K562 (cell line): ENCODE data around the gene IGF2R. TPM values are rescaled to one million over a fixed set of nuclear protein-coding genes. Genes with fewer than 3 reads are reported as not detected.
A peak's percentile ranks its signal among the peaks of the same experiment; 100 is the strongest.

ENCODE experiments used
- BRD4 ChIP-seq: fragments of 200-600 bp; sonication (generic); IDR thresholded peaks from 2 replicates; pipeline ENCODE4 v1.6.1; 2017; ENCODE audit warnings: inconsistent platforms
- ELK3 ChIP-seq: fragments of 450-650 bp; formaldehyde crosslinking; IDR thresholded peaks from 2 replicates; pipeline ENCODE4 v1.4.0; 2020; ENCODE audit warnings: mild to moderate bottlenecking
- GATAD2A ChIP-seq: fragments of 450-650 bp; IDR thresholded peaks from 2 replicates; pipeline ENCODE4 v1.6.1; 2017
- GTF2A2 ChIP-seq: IDR thresholded peaks from 2 replicates; pipeline ENCODE4 v1.6.1; 2016; ENCODE audit warnings: mild to moderate bottlenecking, missing genetic modification characterization, missing compliant biosample characterization
- HDAC6 ChIP-seq: IDR thresholded peaks from 2 replicates; pipeline ENCODE4 v1.6.1; 2012; ENCODE audit warnings: low read depth, mild to moderate bottlenecking, control low read depth, inconsistent platforms, low read length, moderate library complexity
- KLF16 ChIP-seq: IDR thresholded peaks from 2 replicates; pipeline ENCODE4 v1.6.1; 2016; ENCODE audit warnings: antibody characterized with exemption
- MEF2A ChIP-seq: IDR thresholded peaks from 2 replicates; pipeline ENCODE4 v1.6.1; 2011; ENCODE audit warnings: low read depth, mild to moderate bottlenecking, low read length, moderate library complexity; ENCODE audit not compliant: control insufficient read depth
- NR2C1 ChIP-seq, 2 experiments: fragments of 450-650 bp; IDR thresholded peaks; 2 replicates each; pipeline ENCODE4 v1.6.1; 2017; ENCODE audit warnings: mild to moderate bottlenecking in 2 of 2, antibody characterized with exemption in 1 of 2, inconsistent platforms in 1 of 2, missing compliant biosample characterization in 1 of 2, missing genetic modification characterization in 1 of 2
- SETDB1 ChIP-seq: IDR thresholded peaks from one replicate; pipeline ENCODE4 v1.6.1; 2012; ENCODE audit warnings: low read length, control low read depth, inconsistent platforms
- SMAD4 ChIP-seq: fragments of 250-450 bp; sonication (Bioruptor Pico); conservative IDR thresholded peaks from 2 replicates; pipeline ENCODE4 v1.8.0; 2021; ENCODE audit warnings: inconsistent platforms, mild to moderate bottlenecking, moderate library complexity
- SRSF7 ChIP-seq: fragments of 200-400 bp; formaldehyde crosslinking; optimal IDR thresholded peaks from 2 replicates; pipeline ENCODE3; 2017; ENCODE audit warnings: mild to moderate bottlenecking, low read depth, low read length
- SRSF9 ChIP-seq: fragments of 200-400 bp; formaldehyde crosslinking; IDR thresholded peaks from 2 replicates; pipeline ENCODE4 v1.6.1; 2017; ENCODE audit warnings: low read depth, low read length, borderline replicate concordance
- ZBTB49 ChIP-seq: sonication (generic); formaldehyde crosslinking; IDR thresholded peaks from 2 replicates; pipeline ENCODE4 v1.8.0; 2022; ENCODE audit warnings: missing genetic modification reagents, mild to moderate bottlenecking, borderline replicate concordance
- ZNF121 ChIP-seq: sonication (generic); formaldehyde crosslinking; conservative IDR thresholded peaks from 2 replicates; pipeline ENCODE4 v1.8.0; 2022; ENCODE audit warnings: missing genetic modification reagents
- ZNF140 ChIP-seq: fragments of 250-450 bp; sonication (Bioruptor Pico); IDR thresholded peaks from 2 replicates; pipeline ENCODE4 v1.8.0; 2021; ENCODE audit warnings: moderate library complexity, mild to moderate bottlenecking, inconsistent platforms
- ZNF175 ChIP-seq: fragments of 200-800 bp; sonication (Bioruptor generic); IDR thresholded peaks from 2 replicates; pipeline ENCODE4 v1.6.1; 2016; ENCODE audit warnings: low read depth, mild to moderate bottlenecking, missing genetic modification characterization, missing compliant biosample characterization
- ZNF436 ChIP-seq: fragments of 250-450, 450-650 bp; sonication (Bioruptor Pico); formaldehyde crosslinking; IDR thresholded peaks from 2 replicates; pipeline ENCODE4 v1.7.0; 2020; ENCODE audit warnings: mild to moderate bottlenecking
- ZNF589 ChIP-seq: fragments of 200-800 bp; sonication (Bioruptor generic); IDR thresholded peaks from 2 replicates; pipeline ENCODE4 v1.6.1; 2016; ENCODE audit warnings: low read depth, missing genetic modification characterization, missing compliant biosample characterization
- polyA plus RNA-seq, 8 experiments: library from polyadenylated mRNA; depleted of rRNA in 4 of 8; stranded (reverse) in 5 of 8; unstranded in 3 of 8; fragments of >200 nt; fragmentation: Nextera tagmentation in 2 of 8; fragmentation: Illumina TruSeq in 1 of 8; extraction: Ambion mirVana in 2 of 8; extraction: Trizol in 1 of 8; gene quantifications; 2 replicates each; pipeline versions ENCODE4 v1.2.1 to v1.2.3, GENCODE V29; 2011 to 2014; ENCODE audit warnings: inconsistent platforms in 1 of 8, missing spikeins in 1 of 8
- total RNA-seq, 7 experiments: library from RNA; depleted of rRNA in 6 of 7; stranded (reverse); fragments of >200 nt in 6 of 7; fragmentation: Illumina TruSeq in 2 of 7; extraction: Trizol in 2 of 7; gene quantifications; 2 replicates each; pipeline versions ENCODE4 v1.2.1 to v1.2.3, GENCODE V29; 2011 to 2021; ENCODE audit warnings: low replicate concordance in 1 of 7
- TF ChIP-seq, protein P1 (sequence below): sonication (generic); formaldehyde crosslinking; IDR thresholded peaks from 2 replicates; pipeline ENCODE4 v1.8.0; 2023; ENCODE audit warnings: missing genetic modification reagents, mild to moderate bottlenecking, borderline replicate concordance

Gene IGF2R
- total and polyA plus RNA-seq, 9 of the 15 experiments (the other 6 are each of a cell fraction or from before 2014, with no cell fraction given) = 3.5 to 92.3 (median 34.5) TPM

- TF ChIP-seq ZNF175 (CRISPR knock-in tag) (no peak), HDAC6 (no peak), ZBTB49 (CRISPR knock-in tag) (no peak), ZNF121 (CRISPR knock-in tag) (no peak), BRD4 (no peak), GTF2A2 (tag) (no peak), SRSF9 (no peak), SRSF7 (no peak), KLF16 (no peak), ZNF140 (CRISPR knock-in tag) (no peak), ZNF436 (CRISPR knock-in tag) (no peak), MEF2A (no peak), GATAD2A (peak; percentile 70; the same call in 1 of the 2 replicates), SETDB1 (no peak), ZNF589 (no peak), SMAD4 (no peak), NR2C1 (IDR thresholded peaks at IDR 0.05) (no peak), NR2C1 (tag; IDR thresholded peaks at IDR 0.05) (no peak), ELK3 (CRISPR knock-in tag) (no peak)
- TF ChIP-seq, protein P1, sequence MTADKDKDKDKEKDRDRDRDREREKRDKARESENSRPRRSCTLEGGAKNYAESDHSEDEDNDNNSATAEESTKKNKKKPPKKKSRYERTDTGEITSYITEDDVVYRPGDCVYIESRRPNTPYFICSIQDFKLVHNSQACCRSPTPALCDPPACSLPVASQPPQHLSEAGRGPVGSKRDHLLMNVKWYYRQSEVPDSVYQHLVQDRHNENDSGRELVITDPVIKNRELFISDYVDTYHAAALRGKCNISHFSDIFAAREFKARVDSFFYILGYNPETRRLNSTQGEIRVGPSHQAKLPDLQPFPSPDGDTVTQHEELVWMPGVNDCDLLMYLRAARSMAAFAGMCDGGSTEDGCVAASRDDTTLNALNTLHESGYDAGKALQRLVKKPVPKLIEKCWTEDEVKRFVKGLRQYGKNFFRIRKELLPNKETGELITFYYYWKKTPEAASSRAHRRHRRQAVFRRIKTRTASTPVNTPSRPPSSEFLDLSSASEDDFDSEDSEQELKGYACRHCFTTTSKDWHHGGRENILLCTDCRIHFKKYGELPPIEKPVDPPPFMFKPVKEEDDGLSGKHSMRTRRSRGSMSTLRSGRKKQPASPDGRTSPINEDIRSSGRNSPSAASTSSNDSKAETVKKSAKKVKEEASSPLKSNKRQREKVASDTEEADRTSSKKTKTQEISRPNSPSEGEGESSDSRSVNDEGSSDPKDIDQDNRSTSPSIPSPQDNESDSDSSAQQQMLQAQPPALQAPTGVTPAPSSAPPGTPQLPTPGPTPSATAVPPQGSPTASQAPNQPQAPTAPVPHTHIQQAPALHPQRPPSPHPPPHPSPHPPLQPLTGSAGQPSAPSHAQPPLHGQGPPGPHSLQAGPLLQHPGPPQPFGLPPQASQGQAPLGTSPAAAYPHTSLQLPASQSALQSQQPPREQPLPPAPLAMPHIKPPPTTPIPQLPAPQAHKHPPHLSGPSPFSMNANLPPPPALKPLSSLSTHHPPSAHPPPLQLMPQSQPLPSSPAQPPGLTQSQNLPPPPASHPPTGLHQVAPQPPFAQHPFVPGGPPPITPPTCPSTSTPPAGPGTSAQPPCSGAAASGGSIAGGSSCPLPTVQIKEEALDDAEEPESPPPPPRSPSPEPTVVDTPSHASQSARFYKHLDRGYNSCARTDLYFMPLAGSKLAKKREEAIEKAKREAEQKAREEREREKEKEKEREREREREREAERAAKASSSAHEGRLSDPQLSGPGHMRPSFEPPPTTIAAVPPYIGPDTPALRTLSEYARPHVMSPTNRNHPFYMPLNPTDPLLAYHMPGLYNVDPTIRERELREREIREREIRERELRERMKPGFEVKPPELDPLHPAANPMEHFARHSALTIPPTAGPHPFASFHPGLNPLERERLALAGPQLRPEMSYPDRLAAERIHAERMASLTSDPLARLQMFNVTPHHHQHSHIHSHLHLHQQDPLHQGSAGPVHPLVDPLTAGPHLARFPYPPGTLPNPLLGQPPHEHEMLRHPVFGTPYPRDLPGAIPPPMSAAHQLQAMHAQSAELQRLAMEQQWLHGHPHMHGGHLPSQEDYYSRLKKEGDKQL (CRISPR knock-in tag) = no peak
Measured at GRCh38 chr6:159979136-159979874, 10.4 kb downstream of the IGF2R start (continued).
